GM18526 (cell line): ENCODE data around the gene PLD1.

Experiments used
- POLR2A ChIP-seq: IDR thresholded peaks from 3 replicates; pipeline ENCODE4 v1.6.1; 2011; ENCODE audit not compliant: insufficient read length; ENCODE audit errors: extremely low read depth

PLD1 gene

DNA sequence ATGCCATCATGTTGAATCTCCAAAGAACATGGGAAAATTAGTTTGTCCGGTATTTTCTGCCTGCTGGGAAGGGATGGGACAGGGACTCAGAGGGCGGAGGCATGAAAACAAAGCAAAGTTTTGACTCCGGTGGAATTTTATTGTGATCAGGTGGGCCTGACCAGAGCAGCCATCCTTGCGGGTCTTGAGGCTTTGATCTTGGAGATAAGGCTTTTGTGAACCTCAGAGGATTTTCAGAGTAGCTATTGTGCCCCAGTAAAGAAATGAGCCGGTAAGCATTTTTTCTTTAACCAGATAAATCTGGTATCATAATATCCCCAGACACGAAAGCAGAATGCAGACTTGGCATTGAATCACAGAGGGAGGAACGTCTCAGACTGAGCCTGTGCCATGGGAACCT, 250.7 kb downstream of the PLD1 start:
- no peak for TF ChIP-seq POLR2A

DNA sequence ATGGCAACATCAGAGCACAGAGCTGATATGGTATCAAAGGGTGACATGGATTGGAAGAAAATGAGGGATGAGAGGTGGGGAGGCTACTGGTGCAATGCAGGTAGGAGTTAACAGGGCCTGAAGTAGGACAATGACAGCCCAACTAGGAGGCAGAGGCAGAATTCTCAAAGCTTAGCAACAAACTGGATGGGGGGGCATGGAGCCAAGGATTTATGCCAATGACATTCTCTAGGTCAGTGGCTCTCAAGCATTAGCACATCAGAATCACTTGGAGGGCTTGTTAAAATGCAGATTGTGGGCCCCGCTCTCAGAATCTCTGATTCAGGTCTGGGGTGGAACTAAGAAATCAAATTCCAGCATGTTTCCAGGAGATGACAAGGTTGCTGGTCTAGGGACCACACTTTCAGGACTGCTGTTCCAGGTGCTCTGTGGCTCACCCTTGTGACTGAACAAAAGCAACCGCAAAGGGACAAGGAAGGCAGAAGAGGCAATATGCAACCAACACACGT, 252.0 kb downstream of the PLD1 start:
- TF ChIP-seq POLR2A = no peak

DNA sequence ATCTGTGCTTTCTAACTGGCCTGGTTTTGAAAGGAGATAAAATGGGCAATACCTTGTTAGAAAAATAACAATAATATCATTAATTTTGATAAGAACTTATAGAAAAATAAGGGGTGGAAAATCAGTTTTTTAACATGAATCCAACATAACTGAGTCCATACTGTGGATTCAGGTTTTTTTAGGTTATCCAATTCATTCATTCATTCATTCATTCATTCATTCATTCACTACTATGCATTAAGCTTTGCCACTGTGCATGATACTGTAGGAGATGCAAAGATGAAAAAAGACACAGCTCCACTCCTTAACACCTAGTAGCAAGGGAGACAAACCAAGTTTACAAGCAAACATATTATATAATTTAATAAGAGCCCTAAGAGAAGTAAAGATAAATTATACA, 253.1 kb downstream of the PLD1 start:
- TF ChIP-seq POLR2A = no peak

DNA sequence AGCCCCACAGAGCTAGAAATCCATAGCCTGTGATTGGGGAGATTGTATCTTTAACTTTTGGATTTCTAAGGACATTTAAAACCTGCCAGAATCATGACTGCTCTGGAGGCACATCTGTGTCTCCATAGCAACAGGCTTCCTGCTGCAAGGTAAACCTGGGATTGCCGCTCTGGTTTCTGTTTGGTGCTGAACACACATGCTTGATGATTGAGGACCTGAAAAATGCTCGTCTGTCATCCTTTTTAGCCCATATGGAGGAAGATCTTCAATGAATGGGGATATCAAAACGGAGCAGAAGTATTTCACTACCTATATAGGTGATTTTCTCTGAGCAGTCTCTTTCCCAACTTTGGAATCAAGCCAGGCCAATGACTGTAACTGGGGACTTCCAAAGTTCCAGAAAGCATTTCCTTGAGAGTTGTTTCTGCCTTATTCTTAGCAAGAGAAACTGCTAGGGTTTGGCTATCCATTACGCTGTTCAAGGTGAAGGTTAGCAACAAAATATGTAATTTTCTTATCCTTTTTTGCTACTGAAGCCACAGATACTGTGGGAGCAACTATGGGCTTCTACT, 253.6 kb downstream of the PLD1 start:
- no peak for TF ChIP-seq POLR2A

DNA sequence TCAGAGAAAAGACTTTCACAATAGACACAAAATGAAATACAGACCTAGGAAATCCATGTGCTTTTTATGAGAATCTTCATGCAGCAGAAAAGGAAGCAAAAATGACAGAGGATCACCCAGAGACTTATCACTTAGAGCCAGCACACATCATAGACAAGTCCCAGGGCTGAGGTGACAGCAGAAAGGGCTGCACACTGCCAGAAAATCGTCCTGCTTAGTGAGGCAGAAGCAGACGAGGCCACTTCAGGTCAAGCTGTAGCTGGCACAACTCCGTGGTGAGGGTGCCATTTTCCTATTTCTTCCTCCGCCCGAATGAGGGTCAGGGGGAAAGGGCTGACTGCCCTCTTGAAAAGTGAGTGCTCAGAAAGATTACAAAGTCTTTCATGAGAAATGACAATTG, 254.1 kb downstream of the PLD1 start:
- no peak for TF ChIP-seq POLR2A

DNA sequence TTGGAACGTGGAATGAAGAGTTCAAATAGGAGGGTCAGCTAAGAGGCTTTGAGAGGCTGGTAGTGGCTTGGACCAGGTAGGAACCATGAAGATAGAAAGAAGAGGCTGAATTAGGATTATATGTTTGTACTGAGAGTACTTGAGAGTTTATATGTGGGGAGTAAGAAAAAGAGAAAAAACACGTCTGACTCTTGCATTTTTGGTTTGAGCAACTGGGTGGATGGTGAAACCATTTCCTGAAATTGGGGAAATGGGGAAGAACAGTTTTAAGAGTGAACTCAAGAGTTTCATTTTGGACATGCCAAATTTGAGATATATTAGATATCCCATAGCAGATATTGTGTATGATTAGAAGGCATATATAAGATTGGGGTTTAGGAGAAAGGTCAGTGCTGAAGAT, 257.2 kb downstream of the PLD1 start:
- no peak for TF ChIP-seq POLR2A

DNA sequence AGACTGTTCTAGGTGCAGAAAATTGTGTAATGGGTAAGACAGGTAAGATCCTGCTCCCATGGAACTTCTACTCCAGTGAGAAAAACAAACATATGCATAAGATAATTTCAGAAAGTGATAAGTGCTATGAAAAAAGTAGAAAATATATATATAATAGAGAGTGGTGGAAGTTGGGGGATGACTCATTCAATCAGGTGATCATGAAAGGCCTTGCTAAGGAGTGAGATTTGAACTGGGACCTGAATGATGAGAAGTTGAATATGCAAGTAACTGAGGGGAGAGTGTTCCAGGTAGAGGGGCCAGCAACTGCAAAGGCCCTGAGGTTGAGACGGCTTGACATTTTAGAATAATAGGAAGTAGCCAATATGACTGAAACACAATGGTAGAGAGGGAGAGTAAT, 257.8 kb downstream of the PLD1 start:
- TF ChIP-seq POLR2A = no peak

DNA sequence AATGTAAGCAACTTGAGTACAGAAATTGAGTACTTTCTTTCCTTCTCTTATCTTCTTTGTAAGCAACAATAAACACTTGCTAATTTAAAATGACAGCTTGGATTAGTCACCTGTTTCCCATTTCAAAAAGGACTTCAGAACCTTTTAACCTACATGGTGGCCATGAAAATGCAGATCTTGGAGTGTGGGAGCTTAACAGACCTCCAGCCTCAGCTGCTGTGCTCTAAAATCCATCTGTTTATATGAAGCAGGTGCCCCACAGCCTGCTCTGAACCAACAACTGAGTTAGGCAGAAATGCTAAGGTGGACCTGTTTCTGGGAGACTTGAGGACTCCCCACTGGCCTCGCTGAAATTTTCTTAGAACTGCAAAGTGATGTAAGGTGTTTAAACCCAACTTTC, 259.0 kb downstream of the PLD1 start:
- TF ChIP-seq POLR2A = no peak
